ENCODE results near the gene PLA2G4B.

PLA2G4B gene

DNA sequence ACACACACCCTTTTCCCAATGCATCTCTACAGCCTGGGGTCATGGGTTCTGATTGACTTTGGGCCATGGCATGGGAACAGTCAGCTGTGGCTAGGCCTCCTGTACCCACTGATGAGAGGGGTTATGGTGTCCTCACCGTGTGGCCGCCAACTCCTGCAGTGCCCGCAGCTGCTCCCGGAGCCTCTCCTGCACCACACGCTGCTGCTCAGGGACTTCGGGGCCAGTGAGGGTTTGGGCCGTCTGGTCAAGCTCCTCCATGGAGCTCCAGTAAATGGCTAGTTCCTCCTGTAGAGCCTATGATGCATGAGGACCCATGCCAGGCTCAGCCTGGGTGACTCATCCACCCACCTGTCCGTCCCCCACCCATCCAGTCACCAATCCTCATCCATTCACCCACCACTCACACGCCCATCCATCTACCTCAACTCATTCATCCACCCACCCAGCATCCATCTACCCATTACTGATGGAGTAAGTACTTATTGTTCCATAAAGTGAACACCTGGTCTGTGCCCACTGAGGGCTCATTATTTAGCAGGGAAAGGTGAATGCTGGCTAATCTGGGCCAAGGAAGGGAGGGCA is 33.6 kb downstream of the PLA2G4B start:
- no peak for DNase-seq (ENCODE audit: low read depth)

DNA sequence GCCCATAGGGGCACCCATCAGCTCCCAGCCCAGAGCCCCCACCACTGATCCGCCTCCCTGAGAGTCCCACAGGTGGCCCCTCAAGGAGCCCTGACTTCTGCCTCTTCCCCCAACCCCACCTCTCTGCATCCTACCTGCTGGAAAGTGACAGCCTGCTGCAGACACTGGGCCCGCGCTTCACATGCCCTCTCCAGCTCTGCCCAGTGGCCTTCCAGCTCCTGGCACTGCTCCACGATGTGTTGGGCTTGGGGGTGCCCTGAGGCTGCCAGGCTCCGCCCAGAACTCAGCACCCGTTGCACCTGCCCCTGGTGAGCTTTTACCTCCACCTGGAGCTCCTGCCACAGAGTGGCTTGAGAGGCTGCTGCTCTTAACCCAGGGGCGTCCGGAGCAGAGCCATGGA is 35.1 kb downstream of the PLA2G4B start:
- DNase-seq (ENCODE audit: low read depth): no peak

DNA sequence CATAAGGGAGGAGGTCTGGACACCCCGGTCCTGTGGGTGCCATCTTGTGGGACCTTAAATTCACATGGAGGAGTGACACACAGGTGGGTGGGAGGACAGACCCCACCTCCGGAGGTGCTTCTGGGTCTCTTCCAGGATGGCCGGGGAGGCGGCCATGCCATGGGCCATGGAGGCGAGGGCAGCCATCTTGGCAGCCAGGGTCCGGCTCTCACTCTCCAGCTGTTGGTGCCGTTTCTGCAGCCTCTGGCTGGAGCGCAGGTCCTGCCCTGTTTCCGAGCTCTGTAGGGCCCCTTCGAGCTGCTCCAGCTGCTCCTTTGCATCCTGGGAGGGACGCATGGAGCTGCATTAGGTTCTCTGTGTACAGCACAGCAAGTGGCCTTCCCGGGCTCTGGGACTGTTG is 36.1 kb downstream of the PLA2G4B start:
- DNase-seq (ENCODE audit: low read depth): no peak

DNA sequence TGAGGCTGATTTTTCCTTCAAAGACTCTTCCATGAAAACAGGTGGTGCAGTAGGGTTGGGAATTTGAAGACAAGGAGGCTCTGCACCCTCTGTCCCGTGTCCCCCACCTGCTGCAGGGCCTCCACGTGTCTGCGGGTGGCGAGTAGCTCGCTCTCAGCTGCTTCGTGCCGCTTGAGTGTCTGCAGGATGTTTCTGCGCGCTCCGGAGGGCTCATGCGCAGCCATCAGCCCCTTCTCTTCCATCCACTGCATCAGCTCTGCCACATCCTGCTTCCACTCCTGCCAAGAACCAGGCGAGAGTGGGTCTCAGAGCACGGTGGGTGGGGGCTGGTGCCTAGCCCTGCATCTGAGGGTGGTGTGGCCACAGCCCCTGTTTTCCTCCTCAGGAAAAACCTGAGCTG is 37.4 kb downstream of the PLA2G4B start:
- no peak for DNase-seq (ENCODE audit: low read depth)

DNA sequence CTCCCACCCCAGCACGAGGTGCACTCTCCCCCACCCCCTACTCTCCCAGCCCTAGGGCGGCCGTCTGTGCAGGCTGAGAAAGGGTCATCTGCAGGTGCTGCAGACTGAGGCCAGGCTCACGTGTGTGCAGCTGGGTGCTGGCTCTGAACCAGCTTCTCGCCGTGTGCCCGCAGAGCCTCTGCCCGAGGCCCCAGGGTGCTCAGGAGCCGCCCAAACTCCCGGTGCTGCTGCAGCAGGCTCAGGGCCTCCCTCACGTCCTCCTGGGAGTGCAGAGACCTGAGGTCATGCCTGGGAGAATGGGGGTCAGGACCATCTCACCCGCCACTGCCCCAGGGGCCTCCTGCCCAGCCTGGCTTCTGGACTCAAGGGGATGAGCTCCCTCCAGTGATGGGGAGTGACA is 38.0 kb downstream of the PLA2G4B start:
- DNase-seq (ENCODE audit: low read depth): no peak

DNA sequence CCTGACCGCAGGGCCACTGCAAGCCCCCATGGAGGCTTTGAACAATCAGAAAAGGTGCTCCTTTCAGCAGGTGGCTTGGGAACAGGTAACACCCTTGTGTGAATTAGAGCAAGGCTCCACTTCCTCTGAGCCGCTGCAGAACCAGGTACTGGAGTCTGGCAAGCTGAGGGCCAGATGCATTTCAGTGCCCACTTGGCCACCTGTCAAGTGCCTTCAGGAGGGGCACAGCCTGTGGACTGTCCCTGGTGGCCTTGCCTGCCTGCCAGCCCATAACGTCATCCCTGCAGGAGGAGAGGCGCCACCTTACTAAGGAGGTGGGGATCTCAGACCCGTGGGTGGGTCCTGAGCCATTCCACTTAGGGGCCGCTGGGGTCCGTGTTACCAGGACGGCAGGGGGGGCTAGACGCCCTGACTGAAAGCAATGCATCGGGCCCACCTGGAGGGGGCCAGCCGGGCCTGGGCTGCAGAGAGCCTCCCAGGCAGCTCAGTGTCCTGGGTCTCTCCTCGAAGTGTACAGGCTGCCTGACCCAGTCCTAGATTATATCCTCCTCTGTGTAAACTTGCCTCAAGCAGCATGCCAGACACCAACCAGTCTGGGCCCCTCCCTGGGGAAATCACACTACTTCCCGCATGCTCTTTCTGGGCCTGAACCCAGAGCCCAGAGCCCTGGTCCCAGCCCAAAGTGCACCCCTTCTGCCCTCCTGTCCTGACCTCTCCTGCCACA is 39.1 kb downstream of the PLA2G4B start:
- no peak for DNase-seq (ENCODE audit: low read depth)

DNA sequence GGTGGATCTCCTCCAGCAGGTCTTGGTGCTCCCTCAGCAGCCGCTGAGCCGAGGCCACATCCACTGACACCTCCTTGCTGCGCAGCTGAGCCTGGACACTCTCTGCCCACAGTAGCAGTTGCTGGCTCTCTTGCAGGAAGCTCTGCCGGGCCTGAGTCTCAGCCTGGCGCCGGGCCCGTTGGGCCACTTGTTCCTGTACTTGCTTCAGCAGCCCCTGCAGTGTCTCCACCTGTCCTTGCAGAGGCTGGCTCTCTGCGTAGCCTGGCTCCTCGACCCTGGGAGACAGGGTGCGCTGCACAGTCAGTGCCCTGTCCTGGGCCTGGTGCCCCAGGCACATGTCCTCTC is 39.7 kb downstream of the PLA2G4B start:
- no peak for DNase-seq (ENCODE audit: low read depth)

DNA sequence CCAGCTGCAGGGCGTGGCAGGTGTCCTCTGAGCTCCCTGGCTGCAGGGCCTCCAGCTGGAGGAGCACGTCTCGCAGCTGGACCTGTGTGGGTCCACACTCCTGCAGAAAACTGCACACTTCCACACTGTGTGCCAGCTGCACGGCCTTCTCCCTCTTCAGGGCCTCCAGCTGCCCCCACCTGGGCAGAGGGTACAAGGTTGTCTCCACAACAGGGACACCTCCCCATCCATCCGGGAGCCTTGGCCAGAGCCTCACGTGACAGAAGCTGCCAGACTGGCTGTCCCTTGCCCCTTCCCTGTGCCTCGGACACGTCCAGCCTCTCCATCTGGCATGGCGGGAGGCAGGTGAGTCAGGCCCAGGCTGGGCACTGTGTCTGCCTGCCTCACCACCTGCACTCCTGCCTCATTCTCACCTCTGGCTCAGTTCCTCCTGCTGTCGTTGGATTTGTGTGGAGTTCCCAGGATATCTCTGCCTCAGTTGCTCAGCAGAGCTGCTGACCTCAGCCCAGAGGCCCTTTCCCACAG is 40.7 kb downstream of the PLA2G4B start:
- no peak for DNase-seq (ENCODE audit: low read depth)

DNA sequence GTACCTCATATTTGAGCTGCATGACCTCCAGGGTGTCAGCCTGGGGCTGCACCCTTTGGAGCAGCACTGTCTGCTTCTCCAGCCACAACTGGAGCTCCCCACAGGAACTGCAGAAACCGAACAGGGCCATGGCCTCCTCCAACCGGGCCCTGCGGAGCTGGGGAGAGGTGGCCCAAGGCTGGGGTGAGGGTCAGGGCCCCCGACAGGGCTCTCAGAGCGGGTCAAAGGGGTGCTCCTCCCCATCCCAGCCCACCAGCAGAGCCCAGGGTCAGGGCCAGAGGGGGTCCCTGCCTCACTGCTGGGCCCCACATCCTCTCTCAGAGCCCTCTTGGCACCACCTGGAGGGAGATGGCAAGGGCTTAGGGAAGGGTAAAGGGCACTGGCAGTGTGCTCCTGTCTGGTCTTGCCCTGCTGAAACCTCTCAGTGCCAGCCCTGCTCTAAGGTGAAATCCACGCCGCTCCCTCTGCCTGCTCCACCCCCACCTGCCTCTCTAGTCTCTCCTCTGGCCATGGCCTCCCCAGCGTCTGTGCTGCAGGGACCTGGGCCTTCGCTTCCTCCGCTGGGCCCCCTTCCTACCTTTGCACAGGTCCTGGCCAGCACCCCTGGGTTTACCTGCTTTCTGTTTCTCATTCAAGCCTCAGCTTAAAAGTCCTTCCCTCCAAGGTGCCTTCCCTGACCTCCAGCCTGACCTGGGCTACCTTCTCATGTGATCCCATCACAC is 41.7 kb downstream of the PLA2G4B start:
- no peak for DNase-seq (ENCODE audit: low read depth)

DNA sequence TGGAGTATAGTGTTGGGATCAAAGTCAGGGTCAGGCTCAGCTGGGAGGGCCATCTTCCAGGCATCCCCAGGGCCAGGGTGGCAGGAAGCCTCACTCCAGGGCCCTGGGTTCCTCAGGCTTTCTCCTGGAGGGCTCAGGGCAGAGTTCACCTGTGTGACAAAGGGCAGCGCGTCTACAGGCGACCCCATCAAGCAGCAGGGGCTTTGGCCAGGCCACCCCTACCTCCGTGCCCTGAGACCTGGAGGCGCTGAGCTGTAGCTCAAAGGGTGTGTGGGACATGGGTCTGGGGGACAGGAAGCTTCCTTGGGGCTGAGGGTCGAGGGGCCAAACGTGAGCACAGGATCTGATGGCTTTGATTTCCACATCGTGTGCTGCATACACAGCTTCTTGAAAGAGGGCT is 42.4 kb downstream of the PLA2G4B start:
- DNase-seq (ENCODE audit: low read depth): no peak

DNA sequence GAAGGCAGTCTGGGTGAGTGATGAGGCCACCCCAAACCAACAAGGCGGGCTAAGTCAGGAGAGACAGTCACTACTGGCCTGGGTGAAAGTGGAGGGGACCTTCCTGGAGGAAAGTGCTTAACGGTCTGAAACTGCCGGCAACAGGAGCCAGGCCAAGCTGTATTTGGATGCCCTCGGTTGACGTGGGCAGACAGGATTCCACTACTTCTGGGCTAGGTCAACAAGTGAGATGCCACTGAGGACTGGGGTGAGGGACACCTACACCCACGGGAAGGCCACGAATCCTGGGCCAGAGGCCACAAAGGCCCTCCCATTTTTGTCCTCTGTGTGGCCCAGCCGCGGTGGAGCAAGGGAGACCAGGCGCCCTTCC is 42.9 kb downstream of the PLA2G4B start:
- no peak for DNase-seq (ENCODE audit: low read depth)

DNA sequence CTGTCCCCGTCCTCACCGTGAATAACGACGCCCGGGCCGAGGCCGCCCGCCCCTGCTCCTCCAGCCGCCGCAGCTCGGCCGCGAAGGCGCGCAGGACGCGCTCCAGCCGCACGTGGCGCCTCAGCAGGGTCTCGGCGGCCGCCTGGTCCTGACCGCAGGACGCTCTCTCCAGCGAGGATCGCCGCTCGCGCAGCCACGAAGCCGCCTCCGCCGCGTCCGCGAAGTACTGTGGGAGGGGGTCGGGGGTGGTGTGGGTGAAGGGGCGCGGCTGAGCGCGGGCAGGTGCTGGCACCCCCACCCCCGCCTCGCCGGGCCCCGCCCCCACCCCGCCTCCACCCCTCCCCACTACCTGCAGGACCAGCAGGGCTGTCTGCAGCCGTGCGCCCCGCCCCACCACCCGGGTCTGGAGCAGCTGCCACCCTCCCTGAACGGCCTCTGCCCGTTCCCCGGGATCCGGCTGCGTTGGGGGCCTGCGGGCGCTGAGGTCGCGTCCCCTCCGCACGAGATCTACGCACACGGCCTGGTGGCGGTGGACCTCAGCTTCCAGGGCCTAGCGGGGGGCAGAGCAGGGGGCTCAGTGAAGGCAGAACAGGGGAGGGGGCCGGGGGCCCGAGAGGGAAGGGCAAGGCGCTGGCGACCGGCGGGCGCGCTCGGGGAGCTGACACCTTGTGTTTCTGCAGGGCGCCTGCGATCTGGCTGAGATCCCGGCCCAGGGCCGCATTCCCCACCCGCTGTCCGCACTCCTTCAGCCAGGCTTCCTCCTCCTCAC is 43.5 kb downstream of the PLA2G4B start:
- DNase-seq (ENCODE audit: low read depth): no peak

DNA sequence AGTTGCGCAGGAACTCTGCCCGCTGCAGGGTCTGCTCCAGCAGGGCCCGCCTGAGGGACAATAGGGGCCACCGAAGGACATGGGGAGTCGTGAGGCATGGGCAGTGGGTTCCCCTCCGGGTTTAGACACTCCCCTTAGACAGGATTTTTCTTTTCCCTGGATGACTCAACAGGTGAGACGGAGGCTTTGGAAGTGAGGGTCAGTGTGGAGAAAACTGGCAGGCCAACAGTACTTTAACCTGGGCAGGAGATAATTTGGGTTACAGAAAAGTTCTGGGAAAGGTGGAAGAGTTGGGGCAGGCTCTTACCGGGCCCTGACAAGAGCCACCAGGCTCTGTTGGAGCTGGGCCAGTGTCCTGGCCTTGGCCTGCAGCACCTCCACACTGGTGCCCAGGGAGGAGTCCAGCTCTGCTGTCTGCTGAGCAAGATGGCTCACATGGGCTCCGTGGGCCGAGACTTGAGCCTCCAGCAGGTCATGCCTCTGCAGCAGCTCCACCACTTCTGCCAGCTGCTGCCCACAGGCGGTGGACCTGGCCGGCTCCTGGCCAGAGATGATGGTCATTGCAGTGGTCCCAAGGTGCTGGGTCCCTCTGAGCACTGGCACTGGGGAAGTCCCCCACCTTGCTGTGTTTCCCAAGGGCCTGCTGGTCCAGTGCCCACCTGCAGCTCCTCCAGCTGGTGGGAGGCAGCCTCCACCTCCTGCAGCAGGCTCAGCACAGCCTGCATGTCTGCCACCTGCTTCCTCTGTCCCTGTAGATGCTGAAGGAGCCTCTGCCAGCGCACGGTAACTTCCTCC is 44.2 kb downstream of the PLA2G4B start:
- DNase-seq (ENCODE audit: low read depth): no peak

DNA sequence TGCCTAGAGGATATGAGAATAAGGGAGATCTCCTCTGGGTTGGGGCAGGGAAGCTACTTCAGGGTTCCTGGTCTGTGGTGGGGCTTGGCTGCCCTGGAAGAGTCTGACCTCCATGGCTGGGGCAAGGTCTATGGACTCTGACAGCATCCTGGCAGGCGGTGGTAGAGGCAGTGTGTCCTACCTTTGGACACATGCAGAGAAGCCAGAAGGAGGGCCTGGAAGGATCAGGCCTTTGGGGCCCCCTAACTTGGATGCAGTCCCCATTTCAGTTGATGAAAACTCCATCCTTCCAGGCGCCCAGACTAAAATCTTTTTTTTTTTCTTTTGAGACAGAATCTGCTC is 44.8 kb downstream of the PLA2G4B start:
- no peak for DNase-seq (ENCODE audit: low read depth)

DNA sequence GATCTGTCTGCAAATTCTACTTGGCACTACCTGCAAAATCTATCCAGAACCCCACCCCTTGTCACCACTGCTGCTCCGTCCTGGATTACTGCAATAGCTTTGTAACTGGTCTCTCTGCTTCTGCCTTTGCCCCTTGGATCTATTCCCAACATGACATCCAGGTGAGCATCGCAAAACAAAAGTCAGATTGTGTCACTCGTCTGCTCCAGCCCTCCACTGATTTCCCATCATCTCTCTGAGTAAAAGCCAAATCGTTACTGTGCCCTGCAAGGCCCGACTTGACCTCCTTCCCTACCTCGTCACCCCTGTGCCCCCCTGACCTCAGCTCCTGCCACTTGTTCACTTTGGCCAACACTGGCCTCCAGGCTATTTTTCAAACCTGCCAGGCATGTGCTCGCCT is 45.8 kb downstream of the PLA2G4B start:
- no peak for DNase-seq (ENCODE audit: low read depth)

DNA sequence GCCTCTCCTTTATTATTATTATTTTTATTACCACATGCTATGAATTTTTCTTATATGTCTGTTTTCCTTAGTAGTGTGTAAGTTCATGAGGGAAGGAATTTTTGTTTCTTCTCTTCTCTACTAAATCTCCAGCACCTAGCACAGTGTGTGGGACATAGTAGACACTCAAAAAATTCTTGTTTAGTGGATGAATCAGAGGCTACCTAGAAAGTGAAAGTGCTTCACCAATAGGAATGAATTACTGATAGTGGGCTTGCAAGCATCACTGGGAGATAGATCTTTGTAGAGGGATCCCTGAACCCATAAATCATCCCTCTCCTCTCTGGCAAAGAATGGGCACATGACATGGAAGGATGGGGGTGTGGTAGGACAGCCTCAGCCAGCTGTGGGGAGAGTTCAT is 46.7 kb downstream of the PLA2G4B start:
- DNase-seq (ENCODE audit: low read depth): no peak

DNA sequence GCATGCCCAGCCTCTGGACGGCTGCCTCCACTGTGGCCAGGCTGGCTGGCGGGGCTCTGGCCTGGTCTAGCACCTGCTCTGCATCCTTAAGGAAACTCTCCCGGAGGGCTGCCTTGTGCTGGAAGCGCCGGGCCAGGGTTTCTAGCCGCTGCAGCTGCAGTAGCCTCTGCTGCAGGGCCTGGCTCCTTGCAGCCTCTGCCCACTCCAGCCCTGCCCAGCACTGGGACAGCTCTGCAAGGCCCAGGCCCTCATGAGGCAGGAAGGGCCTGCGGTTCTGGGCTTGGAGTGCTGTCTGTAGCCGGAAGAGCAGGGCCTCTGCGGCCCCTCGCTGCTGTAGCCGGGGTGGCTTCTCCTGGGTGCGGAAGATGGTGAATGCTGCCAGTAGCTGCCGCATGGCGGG is 47.2 kb downstream of the PLA2G4B start:
- no peak for DNase-seq (ENCODE audit: low read depth)

DNA sequence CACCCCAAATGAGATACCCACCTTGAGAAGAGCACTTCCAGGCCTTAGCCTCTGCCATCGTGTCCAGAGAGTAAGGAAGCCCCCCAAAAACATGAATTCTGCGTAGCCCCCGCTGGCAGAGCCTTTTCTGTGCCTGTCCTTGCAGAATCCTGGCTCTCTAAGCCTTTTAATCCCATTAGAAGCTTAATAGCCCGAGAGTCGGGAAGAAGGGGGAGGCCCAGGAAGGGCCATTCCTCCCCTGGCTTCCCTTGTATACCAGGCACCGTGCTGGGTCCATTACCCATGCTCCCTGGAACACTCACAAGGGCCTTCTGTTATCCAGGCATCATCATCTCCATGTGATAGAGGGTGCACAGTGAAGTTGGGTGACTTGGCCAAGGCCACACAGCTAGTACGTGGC is 48.1 kb downstream of the PLA2G4B start:
- DNase-seq (ENCODE audit: low read depth): no peak

DNA sequence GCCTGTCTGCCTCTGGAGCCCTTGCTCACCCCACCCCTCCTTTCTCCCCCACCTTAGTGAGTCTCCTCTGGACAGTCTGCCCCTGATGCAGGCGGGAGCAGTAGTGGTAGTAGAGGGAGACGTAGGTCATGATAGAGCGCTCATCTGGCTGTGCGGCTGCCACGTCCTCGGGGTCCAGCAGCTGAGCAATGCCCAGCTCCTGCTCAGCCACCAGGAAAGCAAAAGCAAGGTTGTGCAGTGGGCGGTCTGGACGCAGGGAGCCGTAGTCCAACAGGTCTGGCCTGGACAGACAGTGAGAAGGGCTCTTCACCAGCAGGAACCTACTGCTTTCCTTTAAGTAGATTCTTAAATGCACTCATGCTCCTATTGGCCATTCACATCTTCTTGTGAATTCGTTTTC is 48.5 kb downstream of the PLA2G4B start:
- no peak for DNase-seq (ENCODE audit: low read depth)

DNA sequence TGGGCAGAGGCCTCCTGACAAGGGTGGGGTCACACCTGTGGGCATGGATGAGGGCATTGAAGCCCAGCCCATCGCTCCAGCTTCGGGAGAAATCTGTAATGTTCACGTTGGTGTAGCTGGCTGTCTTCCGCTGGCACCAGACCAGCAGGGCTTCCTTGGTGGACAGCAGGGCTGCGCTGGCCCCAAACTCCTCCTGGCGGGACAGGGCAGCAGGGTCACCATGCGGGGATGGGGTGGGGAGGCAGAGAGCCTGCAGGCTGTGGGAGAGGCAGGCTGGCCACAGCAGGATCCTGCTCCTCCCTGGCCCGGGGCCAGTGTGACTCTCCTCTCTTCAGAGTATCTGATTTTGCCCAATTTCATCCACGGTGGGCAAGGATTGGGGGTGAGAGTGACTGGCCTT is 49.2 kb downstream of the PLA2G4B start:
- DNase-seq (ENCODE audit: low read depth): no peak

DNA sequence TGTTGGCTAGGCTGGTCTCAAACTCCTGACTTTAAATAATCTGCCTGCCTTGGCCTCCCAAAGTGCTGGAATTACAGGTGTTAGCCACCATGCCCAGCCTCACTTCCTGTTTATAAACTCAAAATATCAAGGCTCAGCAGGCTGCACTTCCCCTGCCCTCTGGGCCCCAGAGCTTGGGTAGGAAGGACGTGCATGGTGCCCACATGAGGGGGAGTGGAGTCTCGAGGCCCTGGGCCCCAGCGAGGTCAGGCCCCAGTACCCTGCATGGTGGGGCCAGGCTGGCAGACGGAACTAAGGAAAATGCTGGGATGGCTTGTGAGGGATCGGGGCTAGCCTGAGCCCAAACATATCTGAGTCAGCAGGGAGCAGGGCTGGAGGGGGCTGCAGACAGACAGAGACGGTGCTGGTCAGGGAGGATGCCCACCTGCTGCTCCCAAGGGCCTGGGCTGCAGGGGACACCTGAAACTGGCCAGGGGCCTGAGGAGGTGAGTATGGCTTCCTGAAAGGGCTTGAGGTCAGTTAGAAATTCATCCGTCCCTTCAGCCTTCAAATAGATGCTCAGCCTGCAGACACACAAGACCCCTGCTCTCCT is 50.1 kb downstream of the PLA2G4B start:
- no peak for DNase-seq (ENCODE audit: low read depth)

All from HS-5 (cell line).